H1 (cell line): ENCODE measurements around the gene LIPA.

Source experiments
- ASH2L ChIP-seq: fragments of 200-600, 300-600 bp; sonication (generic); IDR thresholded peaks from one replicate; pipeline ENCODE4 v1.7.1; 2017; ENCODE audit warnings: low read length
- POLR2A ChIP-seq, 2 experiments: IDR thresholded peaks; 1 replicate in 1 of 2; 2 replicates in 1 of 2; pipeline ENCODE4 v1.6.1; 2011; ENCODE audit warnings: low read depth in 2 of 2, low read length in 2 of 2, mild to moderate bottlenecking in 2 of 2; ENCODE audit errors: control extremely low read depth in 1 of 2
- ZNF274 ChIP-seq: IDR thresholded peaks from 2 replicates; pipeline ENCODE4 v1.7.0; 2012; ENCODE audit warnings: low read length, borderline replicate concordance; ENCODE audit errors: extremely low read depth
- TF ChIP-seq, protein P1 (sequence below), 3 experiments: IDR thresholded peaks; 1 replicate in 2 of 3; 2 replicates in 1 of 3; pipeline versions ENCODE4 v1.5.1 to v1.6.1; 2011; ENCODE audit warnings: low read length in 3 of 3, mild to moderate bottlenecking in 3 of 3, inconsistent platforms in 2 of 3, low read depth in 1 of 3, moderate library complexity in 1 of 3; ENCODE audit not compliant: insufficient read depth in 1 of 3; ENCODE audit errors: control extremely low read depth in 1 of 3

DNA sequence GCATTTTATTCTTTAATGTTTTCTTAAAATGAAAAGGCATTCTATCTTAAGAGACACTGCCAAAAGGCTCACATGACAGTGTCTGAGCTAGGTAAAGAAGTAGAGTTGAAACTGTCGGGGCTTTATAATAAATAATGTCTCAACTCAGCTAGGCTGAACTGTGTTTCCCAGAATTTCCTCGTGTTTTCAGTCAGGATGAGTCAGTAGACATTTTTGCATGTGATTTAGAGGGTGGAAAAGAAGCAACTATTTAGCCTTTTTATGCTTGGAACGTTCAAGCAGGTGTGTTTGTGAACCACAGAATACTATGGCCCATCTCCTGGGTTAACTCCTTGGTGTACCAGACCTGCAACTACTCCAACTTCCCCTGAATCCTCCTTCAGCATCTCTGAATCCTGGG lies 23.4 kb upstream of the LIPA start:
- no peak for TF ChIP-seq ASH2L
- TF ChIP-seq ZNF274 = no peak
- TF ChIP-seq, protein P1, sequence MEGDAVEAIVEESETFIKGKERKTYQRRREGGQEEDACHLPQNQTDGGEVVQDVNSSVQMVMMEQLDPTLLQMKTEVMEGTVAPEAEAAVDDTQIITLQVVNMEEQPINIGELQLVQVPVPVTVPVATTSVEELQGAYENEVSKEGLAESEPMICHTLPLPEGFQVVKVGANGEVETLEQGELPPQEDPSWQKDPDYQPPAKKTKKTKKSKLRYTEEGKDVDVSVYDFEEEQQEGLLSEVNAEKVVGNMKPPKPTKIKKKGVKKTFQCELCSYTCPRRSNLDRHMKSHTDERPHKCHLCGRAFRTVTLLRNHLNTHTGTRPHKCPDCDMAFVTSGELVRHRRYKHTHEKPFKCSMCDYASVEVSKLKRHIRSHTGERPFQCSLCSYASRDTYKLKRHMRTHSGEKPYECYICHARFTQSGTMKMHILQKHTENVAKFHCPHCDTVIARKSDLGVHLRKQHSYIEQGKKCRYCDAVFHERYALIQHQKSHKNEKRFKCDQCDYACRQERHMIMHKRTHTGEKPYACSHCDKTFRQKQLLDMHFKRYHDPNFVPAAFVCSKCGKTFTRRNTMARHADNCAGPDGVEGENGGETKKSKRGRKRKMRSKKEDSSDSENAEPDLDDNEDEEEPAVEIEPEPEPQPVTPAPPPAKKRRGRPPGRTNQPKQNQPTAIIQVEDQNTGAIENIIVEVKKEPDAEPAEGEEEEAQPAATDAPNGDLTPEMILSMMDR (IDR thresholded peaks at IDR 0.05; ENCODE audit: control extremely low read depth in 1 of 3, insufficient read depth in 1 of 3, low read depth in 1 of 3, low read length in 3 of 3) = no peak
- TF ChIP-seq POLR2A (IDR thresholded peaks at IDR 0.05; ENCODE audit: control extremely low read depth in 1 of 2, low read depth in 2 of 2, low read length in 2 of 2) = no peak
